Gastrocnemius medialis (tissue), 4 donors: ENCODE data around the gene VPS8. TPM values are rescaled to one million over a fixed set of nuclear protein-coding genes. Genes with fewer than 3 reads are reported as not detected.

Experiments
- ATAC-seq, 2 donors: fragments of 150-250 bp; one replicate each; pipeline ENCODE4 v1.9.1; 2016
- DNase-seq, 2 donors: peaks; one replicate each; pipeline ENCODE4 v3.0.0-alpha.2; 2019
- H3K27ac ChIP-seq, 4 donors: fragments of 200-600 bp; sonication (generic); 1 replicate in 1 of 4; 2 replicates in 3 of 4; pipeline ENCODE4 v1.5.1; 2016 to 2018; ENCODE audit warnings: mild to moderate bottlenecking in 2 of 4, moderate library complexity in 1 of 4
- H3K27me3 ChIP-seq, 3 donors: fragments of 200-600 bp; sonication (generic) in 2 of 3; 1 replicate in 1 of 3; 2 replicates in 2 of 3; pipeline versions ENCODE4 v1.5.1 to v1.6.0; 2016 to 2019; ENCODE audit warnings: mild to moderate bottlenecking in 1 of 3, moderate library complexity in 1 of 3
- H3K36me3 ChIP-seq, 2 donors: fragments of 200-600 bp; sonication (generic) in 1 of 2; one replicate each; pipeline ENCODE4 v1.5.1; 2017 to 2018
- H3K4me1 ChIP-seq, 2 donors: fragments of 200-600 bp; sonication (generic) in 1 of 2; one replicate each; pipeline ENCODE4 v1.5.1; 2016 to 2017; ENCODE audit warnings: mild to moderate bottlenecking in 2 of 2
- H3K4me3 ChIP-seq, 4 donors: fragments of 200-600 bp; sonication (generic) in 3 of 4; 1 replicate in 1 of 4; 2 replicates in 3 of 4; pipeline ENCODE4 v1.5.1; 2016 to 2019; ENCODE audit warnings: mild to moderate bottlenecking in 2 of 4
- H3K9me3 ChIP-seq, 3 donors: fragments of 200-600 bp; sonication (generic) in 2 of 3; 1 replicate in 1 of 3; 2 replicates in 2 of 3; pipeline ENCODE4 v1.5.1; 2016 to 2019
- POLR2A ChIP-seq, 2 donors: fragments of 450-650 bp; IDR thresholded peaks; one replicate each; pipeline ENCODE4 v1.6.1; 2017; ENCODE audit warnings: antibody characterized with exemption in 2 of 2, mild to moderate bottlenecking in 2 of 2, moderate library complexity in 2 of 2
- in situ Hi-C, 4 donors: fragments of 200-750 bp; cut with MboI; loops; one replicate each; pipeline versions ENCODE4 v1.15.0 to v1.8.0; 2017; ENCODE audit warnings: low sequenced_read_pairs in 4 of 4
- intact Hi-C: fragments of 100-400 bp; cut with DNase I; formaldehyde crosslinking; loops from one replicate; pipeline ENCODE4 v1.15.1; 2023; ENCODE audit warnings: low total_unique reads
- total RNA-seq, 4 donors: library from RNA; depleted of rRNA; stranded (reverse); fragments of >200 nt; gene quantifications; one replicate each; pipeline versions ENCODE4 v1.1.0 to v1.2.3, GENCODE V29; 2016
- TF ChIP-seq, protein P1 (sequence below), 5 experiments: fragments of 450-650 bp in 3 of 5; fragments of 200-600 bp in 2 of 5; sonication (generic) in 2 of 5; IDR thresholded peaks in 4 of 5; conservative IDR thresholded peaks in 1 of 5; 1 replicate in 4 of 5; 2 replicates in 1 of 5; pipeline ENCODE4 v1.5.1; 2016 to 2019; ENCODE audit warnings: antibody characterized with exemption in 5 of 5, mild to moderate bottlenecking in 3 of 5, moderate library complexity in 3 of 5

VPS8 gene
- total RNA-seq, 4 donors from 2014 or later: 37.2 to 64.1 (median 51.2) TPM

DNA sequence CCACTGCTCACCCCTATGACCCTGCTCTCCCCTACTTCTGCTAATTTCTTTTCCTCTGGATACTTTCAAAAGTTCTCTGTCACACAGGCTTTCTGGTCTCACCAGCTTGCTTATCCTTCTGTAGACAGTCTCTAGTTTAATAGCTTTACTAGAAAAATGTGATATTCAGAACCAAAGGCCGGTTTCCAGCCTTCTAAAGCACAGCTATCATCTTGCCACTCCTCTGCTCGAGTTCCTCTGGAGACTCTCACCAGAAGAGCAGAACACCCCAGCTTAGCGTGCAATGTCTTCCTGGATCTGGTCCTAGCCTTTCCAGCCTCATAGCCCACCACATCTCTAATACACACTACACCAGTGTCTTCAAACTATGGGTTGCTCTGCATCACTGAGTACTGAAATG is 1.8 kb upstream of the VPS8 start:
- in situ Hi-C loops: loop anchor here in 1 of 4 donors (25.0 kb wide), 1 partner anchor 448 kb away; the partner anchor contains the start of genes CLCN2 and POLR2H

DNA sequence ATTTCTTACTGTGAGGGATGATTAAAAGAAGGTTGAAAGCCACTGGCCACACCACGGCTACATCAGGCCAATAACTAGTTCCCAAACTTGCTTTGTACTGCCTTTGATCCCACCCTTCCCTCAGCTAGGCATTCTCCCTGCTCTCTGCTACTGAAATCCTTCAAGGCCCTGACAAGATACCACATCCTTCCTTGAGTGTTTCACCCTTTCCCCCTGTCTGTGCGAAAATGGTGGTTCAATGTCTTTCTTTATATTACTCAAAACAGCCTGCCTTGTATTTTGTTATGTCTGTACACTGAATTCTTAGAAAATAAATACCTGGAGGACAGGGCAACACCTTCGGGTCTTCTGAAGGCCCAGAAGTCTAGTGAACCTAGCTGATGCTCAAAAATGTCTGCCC is 932 bp upstream of the VPS8 start:
- Histone ChIP-seq H3K9me3 (no peaks in the 10 kb centered on the region), H3K27me3 (no peaks in the 10 kb centered on the region), H3K27ac (peak overlapping the region in 1 of 4 donors; percentile 89), H3K4me1 (peaks cover 45 to 51% of the 10 kb centered on the region in 2 donors), H3K4me3 (no peak overlapping the region), H3K36me3 (no peaks in the 10 kb centered on the region)
- DNase-seq (no peak), ATAC-seq (no peak)
- in situ Hi-C loops (loop anchor here in 1 of 4 donors (25.0 kb wide), 1 partner anchor 449 kb away; the partner anchor contains the start of genes CLCN2 and POLR2H), intact Hi-C loops (loop anchor here (10.0 kb wide), 4 partner anchors 796 to 1516 kb away; partner anchors contain the start of genes ABCC5, KLHL24 and TRA2B)
- TF ChIP-seq POLR2A (IDR thresholded peaks at IDR 0.05): no peak
- TF ChIP-seq, protein P1, sequence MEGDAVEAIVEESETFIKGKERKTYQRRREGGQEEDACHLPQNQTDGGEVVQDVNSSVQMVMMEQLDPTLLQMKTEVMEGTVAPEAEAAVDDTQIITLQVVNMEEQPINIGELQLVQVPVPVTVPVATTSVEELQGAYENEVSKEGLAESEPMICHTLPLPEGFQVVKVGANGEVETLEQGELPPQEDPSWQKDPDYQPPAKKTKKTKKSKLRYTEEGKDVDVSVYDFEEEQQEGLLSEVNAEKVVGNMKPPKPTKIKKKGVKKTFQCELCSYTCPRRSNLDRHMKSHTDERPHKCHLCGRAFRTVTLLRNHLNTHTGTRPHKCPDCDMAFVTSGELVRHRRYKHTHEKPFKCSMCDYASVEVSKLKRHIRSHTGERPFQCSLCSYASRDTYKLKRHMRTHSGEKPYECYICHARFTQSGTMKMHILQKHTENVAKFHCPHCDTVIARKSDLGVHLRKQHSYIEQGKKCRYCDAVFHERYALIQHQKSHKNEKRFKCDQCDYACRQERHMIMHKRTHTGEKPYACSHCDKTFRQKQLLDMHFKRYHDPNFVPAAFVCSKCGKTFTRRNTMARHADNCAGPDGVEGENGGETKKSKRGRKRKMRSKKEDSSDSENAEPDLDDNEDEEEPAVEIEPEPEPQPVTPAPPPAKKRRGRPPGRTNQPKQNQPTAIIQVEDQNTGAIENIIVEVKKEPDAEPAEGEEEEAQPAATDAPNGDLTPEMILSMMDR (IDR thresholded peaks at IDR 0.05 in 4 of 5, conservative IDR thresholded peaks at IDR 0.05 in 1 of 5): no peak

More for the DNA sequence above, 1.8 kb upstream of the VPS8 start:
- Histone ChIP-seq H3K27ac (no peak overlapping the region), H3K36me3 (no peaks in the 10 kb centered on the region), H3K9me3 (no peaks in the 10 kb centered on the region), H3K4me1 (peaks cover 44 to 49% of the 10 kb centered on the region in 2 donors), H3K27me3 (no peaks in the 10 kb centered on the region), H3K4me3 (no peak overlapping the region)
- DNase-seq (no peak), ATAC-seq (no peak)
- intact Hi-C loops: loop anchor here (10.0 kb wide), 4 partner anchors 795 to 1515 kb away; partner anchors contain the start of genes ABCC5, KLHL24 and TRA2B
- TF ChIP-seq, protein P1 (IDR thresholded peaks at IDR 0.05 in 4 of 5, conservative IDR thresholded peaks at IDR 0.05 in 1 of 5): no peak

DNA sequence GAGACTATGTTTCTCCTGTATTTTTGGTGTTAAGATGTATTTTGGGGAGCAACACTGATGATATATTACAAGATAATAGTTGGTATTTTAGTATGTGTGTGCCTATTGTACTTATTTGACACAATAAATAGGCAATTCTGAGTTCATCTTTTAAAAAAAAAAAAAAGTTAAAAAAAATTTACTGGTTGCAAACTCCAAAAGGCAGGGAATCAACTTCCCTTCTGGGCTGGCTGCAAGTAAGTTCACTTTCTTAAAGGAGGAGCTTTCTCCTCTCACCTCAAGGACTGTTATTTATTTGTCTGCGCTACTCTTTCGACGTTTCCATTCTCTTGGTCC is 335 bp upstream of the VPS8 start:
- in situ Hi-C loops (loop anchor here in 1 of 4 donors (25.0 kb wide), 1 partner anchor 449 kb away; the partner anchor contains the start of genes CLCN2 and POLR2H), intact Hi-C loops (loop anchor here (10.0 kb wide), 4 partner anchors 797 to 1517 kb away; partner anchors contain the start of genes ABCC5, KLHL24 and TRA2B)
- peak overlapping the region; percentile 89 to 94 (median 90) for H3K27ac ChIP-seq
- no peaks in the 10 kb centered on the region for H3K9me3 ChIP-seq
- TF ChIP-seq POLR2A (IDR thresholded peaks at IDR 0.05): no peak
- TF ChIP-seq, protein P1 (IDR thresholded peaks at IDR 0.05 in 4 of 5, conservative IDR thresholded peaks at IDR 0.05 in 1 of 5): no peak
- H3K27me3 ChIP-seq: no peaks in the 10 kb centered on the region
- H3K4me1 ChIP-seq: peaks cover 44 to 49% of the 10 kb centered on the region in 2 donors
- DNase-seq: no peak
- H3K36me3 ChIP-seq: no peaks in the 10 kb centered on the region
- H3K4me3 ChIP-seq: peak overlapping the region; percentile 70 to 87 (median 82)
- ATAC-seq: no peak

DNA sequence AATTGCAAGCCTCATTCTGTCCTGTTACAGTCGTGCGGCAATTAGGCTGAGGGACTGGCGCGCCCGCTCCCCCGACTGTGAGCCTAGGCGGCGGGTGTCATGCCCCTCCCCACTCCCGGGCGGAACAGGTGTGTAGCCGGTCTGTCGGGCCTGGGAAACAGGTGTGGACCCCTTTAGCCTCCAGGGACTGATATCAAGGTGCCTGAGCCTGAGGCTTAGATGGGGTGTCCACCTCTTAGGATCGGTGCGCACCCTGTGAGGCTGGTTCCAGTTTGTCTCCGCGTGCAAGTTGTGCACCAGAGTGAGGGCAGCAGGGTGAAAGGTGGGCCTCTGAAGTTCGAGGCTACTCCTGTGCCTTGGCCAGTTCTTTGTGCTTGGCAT is 686 bp downstream of the VPS8 start:
- TF ChIP-seq, protein P1 (IDR thresholded peaks at IDR 0.05 in 4 of 5, conservative IDR thresholded peaks at IDR 0.05 in 1 of 5): no peak
- TF ChIP-seq POLR2A (IDR thresholded peaks at IDR 0.05): no peak
- no peaks in the 10 kb centered on the region for H3K36me3 ChIP-seq
- peaks cover 45 to 51% of the 10 kb centered on the region in 2 donors for H3K4me1 ChIP-seq
- no peaks in the 10 kb centered on the region for H3K27me3 ChIP-seq
- in situ Hi-C loops: loop anchor here in 1 of 4 donors (25.0 kb wide), 1 partner anchor 450 kb away; the partner anchor contains the start of genes CLCN2 and POLR2H
- peak overlapping the region; percentile 89 to 94 (median 90) for H3K27ac ChIP-seq
- DNase-seq: peak in 1 of 2 donors; percentile 51
- peak; percentile 20 to 27 for ATAC-seq
- peak overlapping the region; percentile 70 to 87 (median 82) for H3K4me3 ChIP-seq
- intact Hi-C loops: loop anchor here (10.0 kb wide), 4 partner anchors 798 to 1518 kb away; partner anchors contain the start of genes ABCC5, KLHL24 and TRA2B
- H3K9me3 ChIP-seq: no peaks in the 10 kb centered on the region
